ENCODE measurements around the gene CREB5. TPM values are rescaled to one million over a fixed set of nuclear protein-coding genes. Genes with fewer than 3 reads are reported as not detected.

The CREB5 gene
- total RNA-seq, 1 experiment from 2014 or later, result 0.49 TPM

DNA sequence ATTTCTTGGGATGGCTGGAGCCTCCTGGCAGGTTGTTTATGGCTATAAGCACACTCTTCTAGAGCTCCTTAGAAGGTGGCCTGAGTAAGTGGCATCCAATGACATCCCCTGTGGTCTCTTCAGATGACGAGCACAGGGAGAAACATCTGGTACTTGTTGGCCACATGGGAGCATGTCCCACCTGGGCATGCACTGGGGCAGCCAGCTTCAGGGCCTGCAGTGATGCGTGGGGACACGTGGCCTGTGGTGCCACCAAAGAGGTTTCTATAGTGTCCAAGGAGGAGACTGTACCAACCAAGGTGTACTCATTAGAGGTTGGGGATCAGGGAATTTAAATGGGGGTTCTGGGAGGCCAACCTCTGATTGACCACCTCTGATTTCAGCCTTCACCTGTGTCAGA is 420.4 kb downstream of the CREB5 start:
- intact Hi-C loops (cut with micrococcal nuclease), result no loop called here
- no peaks in the 10 kb centered on the region for H3K27me3 ChIP-seq (ENCODE audit: insufficient read depth, low read length)
- POLR2A ChIA-PET, result no interaction called here
- H3K4me2 ChIP-seq (ENCODE audit: low read length), result no peak overlapping the region
- no peak overlapping the region for H2AFZ ChIP-seq (ENCODE audit: low read depth, low read length, poor library complexity, severe bottlenecking)
- no peak for ATAC-seq
- H3K79me2 ChIP-seq (ENCODE audit: insufficient read depth, low read length), result no peaks in the 10 kb centered on the region
- RAD21 ChIA-PET (ENCODE audit: low non-redundant PET in 1 of 2, low total read pairs in 2 of 2, uncharacterized antibody in 2 of 2, unreplicated experiment in 2 of 2), result no interaction called here
- CTCF ChIA-PET, result no interaction called here
- no peaks in the 10 kb centered on the region for H3K9me3 ChIP-seq (ENCODE audit: control insufficient read depth in 1 of 2, insufficient read depth in 1 of 2, low read depth in 1 of 2, low read length in 2 of 2)
- DNase-seq (ENCODE audit: low read depth, low spot score), result no peak
- no peaks in the 10 kb centered on the region for H3K36me3 ChIP-seq (ENCODE audit: control insufficient read depth in 1 of 2, insufficient read depth in 2 of 2, low read length in 2 of 2)
- no peaks in the 10 kb centered on the region for H4K20me1 ChIP-seq (ENCODE audit: insufficient read depth)
- no peaks in the 10 kb centered on the region for H3K9me2 ChIP-seq (ENCODE audit: insufficient read depth)
- no peak overlapping the region for H3K4me3 ChIP-seq (replicated peaks in 1 of 2; ENCODE audit: low read depth in 1 of 2, low read length in 2 of 2)
- no peak overlapping the region for H3K9ac ChIP-seq (ENCODE audit: low read length)
- H3K4me1 ChIP-seq (ENCODE audit: control insufficient read depth in 1 of 2, insufficient read depth in 2 of 2, low read length in 2 of 2), result peaks cover 0 to 4% of the 10 kb centered on the region in 2 experiments; a peak in 1 of 4 replicates
- BruUV-seq (replicated peaks), result no TSS peak
- no peak overlapping the region for H3K27ac ChIP-seq (ENCODE audit: low read depth, low read length)
- TF ChIP-seq SIN3A (IDR thresholded peaks at IDR 0.05; ENCODE audit: low read depth) (no peak), FOSL1 (IDR thresholded peaks at IDR 0.05; ENCODE audit: low read depth) (no peak), YY1 (IDR thresholded peaks at IDR 0.05; ENCODE audit: extremely low read depth, insufficient replicate concordance, low read depth, low read length) (no peak), TCF7L2 (IDR thresholded peaks at IDR 0.05; ENCODE audit: borderline replicate concordance, extremely low read depth, insufficient read depth, insufficient read length) (no peak), ZNF274 (IDR thresholded peaks at IDR 0.05; ENCODE audit: low read depth, low read length) (no peak), CBX3 (IDR thresholded peaks at IDR 0.05; ENCODE audit: low read depth) (no peak), ELF1 (IDR thresholded peaks at IDR 0.05; ENCODE audit: borderline replicate concordance, low read depth) (no peak), JUND (IDR thresholded peaks at IDR 0.05) (no peak), EZH2phosphoT487 (IDR thresholded peaks at IDR 0.05; ENCODE audit: borderline replicate concordance) (no peak)
- TF ChIP-seq, protein P1, sequence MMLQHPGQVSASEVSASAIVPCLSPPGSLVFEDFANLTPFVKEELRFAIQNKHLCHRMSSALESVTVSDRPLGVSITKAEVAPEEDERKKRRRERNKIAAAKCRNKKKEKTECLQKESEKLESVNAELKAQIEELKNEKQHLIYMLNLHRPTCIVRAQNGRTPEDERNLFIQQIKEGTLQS (IDR thresholded peaks at IDR 0.05), result no peak
- TF ChIP-seq, protein P2, sequence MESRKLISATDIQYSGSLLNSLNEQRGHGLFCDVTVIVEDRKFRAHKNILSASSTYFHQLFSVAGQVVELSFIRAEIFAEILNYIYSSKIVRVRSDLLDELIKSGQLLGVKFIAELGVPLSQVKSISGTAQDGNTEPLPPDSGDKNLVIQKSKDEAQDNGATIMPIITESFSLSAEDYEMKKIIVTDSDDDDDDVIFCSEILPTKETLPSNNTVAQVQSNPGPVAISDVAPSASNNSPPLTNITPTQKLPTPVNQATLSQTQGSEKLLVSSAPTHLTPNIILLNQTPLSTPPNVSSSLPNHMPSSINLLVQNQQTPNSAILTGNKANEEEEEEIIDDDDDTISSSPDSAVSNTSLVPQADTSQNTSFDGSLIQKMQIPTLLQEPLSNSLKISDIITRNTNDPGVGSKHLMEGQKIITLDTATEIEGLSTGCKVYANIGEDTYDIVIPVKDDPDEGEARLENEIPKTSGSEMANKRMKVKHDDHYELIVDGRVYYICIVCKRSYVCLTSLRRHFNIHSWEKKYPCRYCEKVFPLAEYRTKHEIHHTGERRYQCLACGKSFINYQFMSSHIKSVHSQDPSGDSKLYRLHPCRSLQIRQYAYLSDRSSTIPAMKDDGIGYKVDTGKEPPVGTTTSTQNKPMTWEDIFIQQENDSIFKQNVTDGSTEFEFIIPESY (IDR thresholded peaks at IDR 0.05; ENCODE audit: extremely low read depth, insufficient replicate concordance, low read length), result no peak
